IMR-90 (cell line): ENCODE data around the gene RILPL2. TPM values are rescaled to one million over a fixed set of nuclear protein-coding genes. Genes with fewer than 3 reads are reported as not detected.

Source experiments
- ATAC-seq: fragments of 200-7000 bp; cut with Tn5 transposase; 2 replicates; pipeline ENCODE4 v1.9.1; 2020; ENCODE audit warnings: low read depth, mild to moderate bottlenecking, moderate library complexity
- BruUV-seq: library from RNA; stranded (reverse); fragments of 400-500 nt; replicated peaks from 2 replicates; lab custom pipeline; 2021; lab: Mats Ljungman, UMichigan
- CTCF ChIA-PET: fragments of 300-600 bp; formaldehyde crosslinking; extraction: SDS; loops from one replicate; lab custom pipeline; 2021; ENCODE audit warnings: antibody characterized with exemption; lab: Yijun Ruan, JAX
- POLR2A ChIA-PET: fragments of 300-600 bp; sonication (Branson Sonifier 250); formaldehyde crosslinking; loops from one replicate; lab custom pipeline; 2022; ENCODE audit warnings: antibody characterized with exemption; ENCODE audit not compliant: unreplicated experiment; lab: Charles Lee
- DNase-seq: peaks from one replicate; pipeline ENCODE4 v3.0.0; 2013
- H2AFZ ChIP-seq: replicated peaks from 2 replicates; pipeline ENCODE3; 2013; ENCODE audit warnings: low read length, mild to moderate bottlenecking; ENCODE audit not compliant: poor library complexity
- H2AK5ac ChIP-seq: 2 replicates; pipeline ENCODE4 v1.6.1; 2013; ENCODE audit warnings: low read depth, low read length, inconsistent platforms
- H2AK9ac ChIP-seq: replicated peaks from 2 replicates; pipeline ENCODE3; 2013; ENCODE audit warnings: mild to moderate bottlenecking, low read depth, low read length, moderate library complexity; ENCODE audit not compliant: poor library complexity
- H2BK120ac ChIP-seq: 2 replicates; pipeline ENCODE4 v1.6.1; 2013; ENCODE audit warnings: low read depth, low read length, inconsistent platforms
- H2BK15ac ChIP-seq: 3 replicates; pipeline ENCODE4 v1.6.1; 2013; ENCODE audit warnings: low read depth, low read length, inconsistent platforms
- H2BK20ac ChIP-seq: 2 replicates; pipeline ENCODE4 v1.6.1; 2013; ENCODE audit warnings: low read depth, mild to moderate bottlenecking, inconsistent platforms, low read length, moderate library complexity
- H2BK5ac ChIP-seq: 2 replicates; pipeline ENCODE4 v1.6.1; 2013; ENCODE audit warnings: mild to moderate bottlenecking, low read depth, low read length, inconsistent platforms; ENCODE audit not compliant: poor library complexity, severe bottlenecking
- H3K14ac ChIP-seq: replicated peaks from 2 replicates; pipeline ENCODE4 v1.6.1; 2013; ENCODE audit warnings: low read depth, low read length, inconsistent platforms
- H3K18ac ChIP-seq: 2 replicates; pipeline ENCODE4 v1.6.1; 2013; ENCODE audit warnings: low read depth, low read length, control low read depth
- H3K23ac ChIP-seq: 2 replicates; pipeline ENCODE4 v1.6.1; 2013; ENCODE audit warnings: low read depth, low read length, inconsistent platforms
- H3K27ac ChIP-seq: 2 replicates; pipeline ENCODE4 v1.5.1; 2013; ENCODE audit warnings: mild to moderate bottlenecking, control low read depth, low read length; ENCODE audit not compliant: insufficient read depth
- H3K27me3 ChIP-seq: 2 replicates; pipeline ENCODE4 v1.6.1; 2013; ENCODE audit warnings: low read length; ENCODE audit not compliant: control insufficient read depth, insufficient read depth
- H3K36me3 ChIP-seq: 2 replicates; pipeline ENCODE4 v1.6.1; 2013; ENCODE audit warnings: low read length, mixed read lengths; ENCODE audit not compliant: control insufficient read depth, insufficient read depth
- H3K4ac ChIP-seq: 2 replicates; pipeline ENCODE4 v1.6.1; 2013; ENCODE audit warnings: low read depth, low read length, inconsistent platforms
- H3K4me1 ChIP-seq: 2 replicates; pipeline ENCODE4 v1.6.1; 2013; ENCODE audit warnings: low read length, mixed read lengths; ENCODE audit not compliant: control insufficient read depth, insufficient read depth
- H3K4me2 ChIP-seq: 2 replicates; pipeline ENCODE4 v1.6.1; 2013; ENCODE audit warnings: low read depth, mild to moderate bottlenecking, control low read depth, low read length, moderate library complexity
- H3K4me3 ChIP-seq: 2 replicates; pipeline ENCODE4 v1.5.1; 2013; ENCODE audit warnings: low read depth, mild to moderate bottlenecking, control low read depth, low read length, moderate library complexity; ENCODE audit not compliant: insufficient read depth
- H3K56ac ChIP-seq: 2 replicates; pipeline ENCODE4 v1.6.1; 2013; ENCODE audit warnings: low read length, inconsistent platforms; ENCODE audit not compliant: insufficient read depth; ENCODE audit errors: extremely low read depth
- H3K79me1 ChIP-seq, 2 experiments: 2 replicates each; pipeline ENCODE4 v1.6.1; 2013; ENCODE audit warnings: low read length in 2 of 2, inconsistent platforms in 1 of 2, low read depth in 1 of 2
- H3K9ac ChIP-seq: 2 replicates; pipeline ENCODE4 v1.6.1; 2013; ENCODE audit warnings: low read depth, low read length, control low read depth
- H3K9me1 ChIP-seq: 2 replicates; pipeline ENCODE4 v1.6.1; 2013; ENCODE audit warnings: low read length, inconsistent platforms; ENCODE audit not compliant: insufficient read depth
- H3K9me3 ChIP-seq: 2 replicates; pipeline ENCODE4 v1.6.1; 2013; ENCODE audit warnings: low read length; ENCODE audit not compliant: control insufficient read depth, insufficient read depth
- H4K20me1 ChIP-seq: 2 replicates; pipeline ENCODE4 v1.6.1; 2013; ENCODE audit warnings: low read length, inconsistent platforms; ENCODE audit not compliant: insufficient read depth
- H4K5ac ChIP-seq: 2 replicates; pipeline ENCODE4 v1.6.1; 2013; ENCODE audit warnings: mild to moderate bottlenecking, low read depth, low read length, control low read depth
- H4K8ac ChIP-seq, 2 experiments: 2 replicates each; pipeline ENCODE4 v1.6.1; 2013; ENCODE audit warnings: low read depth in 2 of 2, low read length in 2 of 2, control low read depth in 1 of 2, inconsistent platforms in 1 of 2
- H4K91ac ChIP-seq: 2 replicates; pipeline ENCODE4 v1.6.1; 2013; ENCODE audit warnings: low read depth, low read length, inconsistent platforms; ENCODE audit not compliant: insufficient read depth
- CTCF ChIP-seq: conservative IDR thresholded peaks from 2 replicates; pipeline ENCODE4 v1.5.1; 2012; ENCODE audit warnings: mild to moderate bottlenecking, low read depth, low read length, improper control_type of control experiment
- MAZ ChIP-seq: IDR thresholded peaks from 2 replicates; pipeline ENCODE4 v1.6.1; 2012; ENCODE audit warnings: low read depth, mild to moderate bottlenecking, low read length, improper control_type of control experiment, moderate library complexity, borderline replicate concordance
- RFX5 ChIP-seq: IDR thresholded peaks from 2 replicates; pipeline ENCODE4 v1.8.0; 2012; ENCODE audit warnings: low read depth, mild to moderate bottlenecking, low read length, moderate library complexity
- WGBS, 2 experiments: methylation state at CpG; one replicate each; pipeline versions ENCODE4 v1.1.5 to v1.1.7; 2013; ENCODE audit warnings: missing lambda C conversion rate in 2 of 2; ENCODE audit not compliant: insufficient read length in 1 of 2; ENCODE audit errors: extremely low coverage in 2 of 2; 5-methylcytosine and 5-hydroxymethylcytosine counted together
- dilution Hi-C: fragments of 300-500 bp; cut with HindIII; formaldehyde crosslinking; loops from one replicate; pipeline ENCODE4 v1.14.3; 2018; ENCODE audit warnings: low sequenced_read_pairs; ENCODE audit not compliant: unreplicated experiment
- in situ Hi-C: fragments of 300-500 bp; cut with MboI; formaldehyde crosslinking; loops from 3 replicates; pipeline ENCODE4 v1.14.3; 2019; ENCODE audit warnings: low sequenced_read_pairs, inconsistent platforms, mixed read lengths
- intact Hi-C: fragments of 100-400 bp; cut with micrococcal nuclease; formaldehyde crosslinking; loops from 2 replicates; pipeline ENCODE4 v1.10.0; 2022
- polyA plus RNA-seq, 3 experiments: library from polyadenylated mRNA; depleted of rRNA; stranded (reverse); fragments of >200 nt; gene quantifications; 2 replicates each; pipeline ENCODE4 v1.2.3, GENCODE V29; 2012; ENCODE audit warnings: low replicate concordance in 1 of 3
- total RNA-seq: library from RNA; depleted of rRNA; stranded (reverse); fragments of >200 nt; gene quantifications from 2 replicates; pipeline ENCODE4 v1.2.3, GENCODE V29; 2012
- TF ChIP-seq, protein P1 (sequence below): fragments of 150-350 bp; IDR thresholded peaks from 2 replicates; pipeline ENCODE4 v1.6.1; 2016; ENCODE audit warnings: low read depth, mild to moderate bottlenecking, low read length, moderate library complexity, borderline replicate concordance

Gene RILPL2
- total and polyA plus RNA-seq, 2 of the 4 experiments (the other 2 are of a cell fraction): 1.8 to 2.2 TPM

DNA sequence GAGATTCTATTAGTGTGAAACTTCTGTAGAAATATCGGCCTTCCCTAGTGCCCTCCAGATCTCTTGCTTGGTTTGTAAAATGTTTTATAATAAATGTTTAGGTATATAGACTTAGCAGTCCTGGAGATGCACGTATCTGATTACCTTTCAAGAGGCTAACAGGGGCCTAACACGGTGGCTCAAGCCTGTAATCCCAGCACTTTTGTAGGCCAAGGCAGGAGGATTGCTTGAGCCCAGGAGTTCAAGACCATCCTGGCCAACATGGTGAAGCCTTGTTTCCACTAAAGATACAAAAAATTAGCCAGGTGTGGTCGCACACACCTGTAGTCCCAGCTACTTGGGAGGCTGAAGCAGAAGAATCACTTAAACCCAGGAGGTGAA is 9.8 kb upstream of the RILPL2 start:
- H3K27ac ChIP-seq: peak overlapping the region; percentile 70; the same call in 1 of the 2 replicates
- H3K9ac ChIP-seq: no peak overlapping the region
- no peak overlapping the region for H3K23ac ChIP-seq
- dilution Hi-C loops: no loop called here
- H3K36me3 ChIP-seq: no peaks in the 10 kb centered on the region
- peak overlapping the region; percentile 42; the same call in 1 of the 2 replicates for H2BK120ac ChIP-seq
- H2AFZ ChIP-seq: peak overlapping the region; percentile 84
- H3K4me3 ChIP-seq: no peak overlapping the region
- H2AK9ac ChIP-seq: no peak overlapping the region
- peak overlapping the region; percentile 22 for H2BK20ac ChIP-seq
- H3K9me3 ChIP-seq: no peaks in the 10 kb centered on the region
- peak overlapping the region; percentile 35; the same call in 1 of the 2 replicates for H3K18ac ChIP-seq
- H3K56ac ChIP-seq: peak overlapping the region; percentile 29; the same call in 1 of the 2 replicates
- no peaks in the 10 kb centered on the region for H3K27me3 ChIP-seq
- peak overlapping the region; percentile 43; the same call in 1 of the 2 replicates for H4K5ac ChIP-seq
- intact Hi-C loops: no loop called here
- WGBS, 2 experiments: 100% methylated on average over 1 of the region's 4 CpGs; no CpG with 5 or more reads in 1 of the 2 experiments
- no peak overlapping the region; the same call in 1 of the 2 replicates for H3K4me2 ChIP-seq
- ATAC-seq (no peak), DNase-seq (no peak)
- in situ Hi-C loops: no loop called here
- H3K9me1 ChIP-seq: peaks cover 6% of the 10 kb centered on the region; the same call in 1 of the 2 replicates
- peaks cover 7% of the 10 kb centered on the region; the same call in 1 of the 2 replicates for H3K4me1 ChIP-seq
- no TSS peak for BruUV-seq
- H2BK15ac ChIP-seq: no peak overlapping the region; the same call in 2 of the 3 replicates
- H4K20me1 ChIP-seq: no peaks in the 10 kb centered on the region
- TF ChIP-seq CTCF (no peak), RFX5 (no peak), MAZ (no peak)
- TF ChIP-seq, protein P1, sequence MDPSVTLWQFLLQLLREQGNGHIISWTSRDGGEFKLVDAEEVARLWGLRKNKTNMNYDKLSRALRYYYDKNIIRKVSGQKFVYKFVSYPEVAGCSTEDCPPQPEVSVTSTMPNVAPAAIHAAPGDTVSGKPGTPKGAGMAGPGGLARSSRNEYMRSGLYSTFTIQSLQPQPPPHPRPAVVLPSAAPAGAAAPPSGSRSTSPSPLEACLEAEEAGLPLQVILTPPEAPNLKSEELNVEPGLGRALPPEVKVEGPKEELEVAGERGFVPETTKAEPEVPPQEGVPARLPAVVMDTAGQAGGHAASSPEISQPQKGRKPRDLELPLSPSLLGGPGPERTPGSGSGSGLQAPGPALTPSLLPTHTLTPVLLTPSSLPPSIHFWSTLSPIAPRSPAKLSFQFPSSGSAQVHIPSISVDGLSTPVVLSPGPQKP: no peak
- ChIA-PET POLR2A (no interaction called here), CTCF (no interaction called here)
- no peak overlapping the region for H2BK5ac ChIP-seq
- peak overlapping the region; percentile 10; the same call in 1 of the 2 replicates for H3K14ac ChIP-seq
- H4K8ac ChIP-seq: peak overlapping the region; percentile 44 to 81; a peak in 2 of 4 replicates
- H3K4ac ChIP-seq: peak overlapping the region; percentile 71
- peak overlapping the region; percentile 55 for H4K91ac ChIP-seq
- peak overlapping the region; percentile 33; the same call in 1 of the 2 replicates for H2AK5ac ChIP-seq
- H3K79me1 ChIP-seq: no peaks in the 10 kb centered on the region
